A375 (cell line): ENCODE results near the gene KRTCAP3. TPM values are rescaled to one million over a fixed set of nuclear protein-coding genes. Genes with fewer than 3 reads are reported as not detected.

ENCODE experiments used
- small RNA-seq: library from RNA; depleted of rRNA; stranded (forward); fragments of <200 nt; gene quantifications from one replicate; pipeline ENCODE3, GENCODE V24; 2014
- total RNA-seq: library from RNA; depleted of rRNA; stranded (reverse); fragments of >200 nt; shearing (Covaris generic); gene quantifications from 2 replicates; pipeline ENCODE4 v1.2.3, GENCODE V29; 2014; rRNA removed

The KRTCAP3 gene, protein sequence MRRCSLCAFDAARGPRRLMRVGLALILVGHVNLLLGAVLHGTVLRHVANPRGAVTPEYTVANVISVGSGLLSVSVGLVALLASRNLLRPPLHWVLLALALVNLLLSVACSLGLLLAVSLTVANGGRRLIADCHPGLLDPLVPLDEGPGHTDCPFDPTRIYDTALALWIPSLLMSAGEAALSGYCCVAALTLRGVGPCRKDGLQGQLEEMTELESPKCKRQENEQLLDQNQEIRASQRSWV
- total RNA-seq: 0.60 TPM in 1 of 2 replicates, not detected in the other

DNA sequence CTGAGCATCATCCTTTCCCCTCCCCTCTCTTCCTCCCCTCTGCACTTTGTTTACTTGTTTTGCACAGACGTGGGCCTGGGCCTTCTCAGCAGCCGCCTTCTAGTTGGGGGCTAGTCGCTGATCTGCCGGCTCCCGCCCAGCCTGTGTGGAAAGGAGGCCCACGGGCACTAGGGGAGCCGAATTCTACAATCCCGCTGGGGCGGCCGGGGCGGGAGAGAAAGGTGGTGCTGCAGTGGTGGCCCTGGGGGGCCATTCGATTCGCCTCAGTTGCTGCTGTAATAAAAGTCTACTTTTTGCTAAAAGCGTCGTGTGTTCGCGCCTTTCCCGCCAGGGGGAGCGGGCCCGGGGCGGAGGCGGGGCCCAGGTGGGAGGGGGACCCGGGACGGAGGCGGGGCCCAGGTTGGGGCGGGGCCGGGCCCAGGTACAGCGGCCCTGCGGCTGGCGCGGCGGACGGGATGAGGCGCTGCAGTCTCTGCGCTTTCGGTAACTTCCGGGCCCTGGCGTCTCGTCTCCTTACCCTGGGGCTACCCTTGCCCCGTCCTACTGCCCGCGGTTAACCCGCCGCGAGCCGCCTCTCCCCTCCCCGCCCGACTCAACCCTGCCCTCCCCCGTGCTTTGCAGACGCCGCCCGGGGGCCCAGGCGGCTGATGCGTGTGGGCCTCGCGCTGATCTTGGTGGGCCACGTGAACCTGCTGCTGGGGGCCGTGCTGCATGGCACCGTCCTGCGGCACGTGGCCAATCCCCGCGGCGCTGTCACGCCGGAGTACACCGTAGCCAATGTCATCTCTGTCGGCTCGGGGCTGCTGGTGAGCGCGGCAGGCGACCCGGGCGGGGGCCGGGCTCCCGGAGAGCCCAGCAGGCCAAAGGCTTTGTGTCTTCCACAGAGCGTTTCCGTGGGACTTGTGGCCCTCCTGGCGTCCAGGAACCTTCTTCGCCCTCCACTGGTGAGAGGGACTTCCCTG is at the start of gene KRTCAP3:
KRTCAP3 (plus strand) TSS at position 424 of the 962 bp plus-strand sequence; CDS start at position 456, 32 bp downstream.

DNA sequence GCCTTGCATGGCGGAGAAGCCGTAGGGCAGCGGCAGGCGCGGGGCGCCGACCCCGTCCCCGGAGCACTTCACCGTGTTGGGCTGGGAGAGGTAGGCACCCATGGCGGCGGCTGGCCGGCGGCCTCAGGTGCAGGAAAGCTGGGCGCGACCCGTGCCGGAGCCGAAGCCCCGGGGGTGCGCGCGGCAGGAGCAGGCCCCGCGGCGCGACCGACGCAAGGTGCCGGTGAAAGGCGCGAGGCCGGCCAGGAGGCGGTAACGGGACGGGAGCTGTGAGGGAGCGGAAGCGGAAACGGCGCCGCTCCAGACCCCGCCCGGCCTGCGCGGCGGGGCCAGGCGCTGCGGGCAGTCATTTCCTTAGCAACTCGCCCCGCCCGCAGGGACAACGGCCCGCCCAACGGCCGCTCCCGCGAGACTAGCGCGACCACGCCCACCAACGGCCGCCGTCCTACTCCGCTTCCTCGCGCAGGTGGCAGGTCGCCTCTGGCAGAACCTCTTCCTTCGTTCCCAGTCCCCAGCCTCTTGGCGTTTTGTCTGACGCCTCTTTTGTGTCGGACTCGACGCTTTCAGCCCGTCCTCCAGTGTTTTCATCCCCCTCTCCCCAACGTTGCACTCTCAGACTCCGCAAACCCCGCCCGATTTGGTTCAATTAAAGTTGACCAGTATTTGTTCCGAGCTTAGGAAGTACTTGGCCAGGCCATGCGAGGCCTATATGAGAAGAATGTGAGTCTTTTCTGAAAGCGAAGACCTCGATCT is 32.7 kb upstream of the KRTCAP3 start, which contains the start of gene PPM1G:
PPM1G (minus strand) TSS at position 271 of the 753 bp plus-strand sequence; CDS start at position 102, 169 bp downstream.

DNA sequence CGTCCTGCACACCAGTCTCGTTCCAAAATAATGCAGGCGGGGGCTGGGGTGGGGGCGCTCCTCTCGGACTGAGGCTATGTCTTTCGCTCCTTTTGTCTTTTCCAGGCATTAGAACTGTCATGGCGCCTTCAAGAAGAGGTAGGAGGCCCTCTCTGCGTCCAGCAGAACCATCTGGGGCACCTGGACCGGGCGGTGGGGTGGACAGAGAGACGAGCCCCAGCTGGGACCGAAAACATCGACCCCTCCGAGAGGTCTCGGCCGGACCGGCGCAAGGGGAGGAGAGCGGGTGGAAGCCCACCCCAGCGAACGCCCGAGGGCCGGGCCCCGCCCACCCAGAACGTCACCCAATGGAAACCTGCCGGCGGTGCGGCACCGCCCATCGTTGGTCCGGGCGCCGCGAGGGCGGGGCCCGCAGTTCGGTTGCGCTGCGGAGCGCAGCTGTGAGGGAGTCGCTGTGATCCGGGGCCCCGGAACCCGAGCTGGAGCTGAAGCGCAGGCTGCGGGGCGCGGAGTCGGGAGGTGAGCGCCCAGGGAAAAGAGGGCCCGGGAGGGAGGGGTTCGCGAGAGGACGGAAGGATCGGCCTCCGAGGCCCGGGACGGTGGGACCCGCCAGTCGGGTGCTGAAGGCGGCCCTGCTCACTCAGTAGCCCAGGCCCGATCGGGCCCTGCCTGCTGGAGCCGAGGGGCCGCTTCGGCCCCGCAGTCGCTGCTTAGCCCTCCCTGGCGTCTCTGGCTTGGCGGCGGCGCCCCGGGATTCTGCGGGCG is 13.8 kb upstream of the KRTCAP3 start, which contains the start of gene NRBP1:
NRBP1 (plus strand) TSS at position 419 of the 765 bp plus-strand sequence. CDS start 4,643 bp downstream, outside the sequence.

DNA sequence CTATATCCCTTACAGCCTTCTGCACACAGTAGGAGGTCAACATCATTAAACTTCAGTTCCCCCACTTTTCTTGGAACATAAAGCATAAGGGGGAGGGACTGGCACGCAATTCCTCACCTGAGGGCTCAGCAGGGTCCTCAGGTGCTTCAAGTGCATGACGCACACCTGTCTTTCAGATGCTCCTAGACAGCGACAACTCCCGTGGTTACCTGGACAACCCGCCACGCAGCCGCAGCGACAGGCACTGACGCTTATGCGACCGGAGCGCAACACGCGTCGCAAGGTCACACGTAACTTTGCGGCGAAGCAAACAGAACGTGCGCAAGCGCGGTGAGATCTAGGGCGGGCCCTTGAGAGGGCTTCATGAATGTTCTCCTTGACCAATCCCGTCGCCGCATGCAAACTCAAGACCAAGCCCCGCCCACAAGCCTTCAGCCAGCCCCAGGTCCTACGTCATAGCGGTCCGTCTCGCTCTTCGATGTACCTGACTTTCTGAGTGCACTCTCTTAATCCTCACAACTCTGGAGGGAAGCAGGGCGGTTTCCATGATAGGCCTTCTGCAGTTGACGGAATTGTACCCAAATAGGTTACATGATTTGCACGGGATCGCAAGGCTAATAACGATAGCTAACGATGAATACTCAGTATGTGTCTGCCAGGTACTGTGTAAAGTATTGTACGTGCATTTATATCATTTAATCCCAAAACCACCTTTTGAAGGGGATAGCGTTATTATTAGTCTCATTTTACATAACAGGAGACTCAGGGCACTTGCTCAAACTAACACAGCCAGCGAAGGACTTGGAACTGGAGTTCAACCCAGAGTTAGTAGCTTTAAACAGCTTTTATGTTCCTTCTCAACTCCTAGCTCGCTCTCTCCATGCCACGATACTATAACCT is 47.6 kb downstream of the KRTCAP3 start, which contains the start of gene IFT172:
IFT172 (minus strand) TSS at position 246 of the 900 bp plus-strand sequence; CDS start at position 156, 90 bp downstream.

Small RNAs within 50 kb of the gene (small RNA-seq; reads per million reads assigned to genes)
- not detected for gene RNU6-986P

Other genes starting within 250 kb of the KRTCAP3 start
- gene ATRAID, start 230.3 kb upstream of the KRTCAP3 start, total RNA-seq: 107 and 130 TPM in 2 replicates
- 44.8 and 48.4 TPM in 2 replicates for gene SLC5A6, start 230.1 kb upstream of the KRTCAP3 start, total RNA-seq
- gene CAD, start 225.0 kb upstream of the KRTCAP3 start, total RNA-seq: 57.4 and 66.2 TPM in 2 replicates
- gene SLC30A3, start 179.3 kb upstream of the KRTCAP3 start, total RNA-seq: 0.66 and 1.2 TPM in 2 replicates
- gene DNAJC5G, start 166.9 kb upstream of the KRTCAP3 start, total RNA-seq: not detected in 2 replicates
- gene TRIM54, start 160.0 kb upstream of the KRTCAP3 start, total RNA-seq: 0.05 TPM in 1 of 2 replicates, not detected in the other
- 6.6 and 9.2 TPM in 2 replicates for gene UCN, start 133.9 kb upstream of the KRTCAP3 start, total RNA-seq
- gene MPV17, start 119.3 kb upstream of the KRTCAP3 start, total RNA-seq: 89.7 and 100 TPM in 2 replicates
- gene GTF3C2, start 85.6 kb upstream of the KRTCAP3 start, total RNA-seq: 55.7 and 61.9 TPM in 2 replicates
- gene EIF2B4, start 72.0 kb upstream of the KRTCAP3 start, total RNA-seq: 33.2 and 38.4 TPM in 2 replicates
- gene SNX17, start 71.8 kb upstream of the KRTCAP3 start, total RNA-seq: 119 and 144 TPM in 2 replicates
- gene ZNF513, start 61.6 kb upstream of the KRTCAP3 start, total RNA-seq: 22.8 and 24.3 TPM in 2 replicates
- gene PPM1G, start 32.8 kb upstream of the KRTCAP3 start, total RNA-seq: 165 and 169 TPM in 2 replicates
- gene NRBP1, start 13.8 kb upstream of the KRTCAP3 start, total RNA-seq: 67.3 and 72.5 TPM in 2 replicates
- gene IFT172, start 47.4 kb downstream of the KRTCAP3 start, total RNA-seq: 26.5 and 29.8 TPM in 2 replicates
- 3.2 and 3.8 TPM in 2 replicates for gene FNDC4, start 52.8 kb downstream of the KRTCAP3 start, total RNA-seq
- gene GCKR, start 54.5 kb downstream of the KRTCAP3 start, total RNA-seq: not detected in 2 replicates
- gene ZNF512, start 140.7 kb downstream of the KRTCAP3 start, total RNA-seq: 11.7 and 16.8 TPM in 2 replicates
- 1.8 and 3.5 TPM in 2 replicates for gene CCDC121, start 186.6 kb downstream of the KRTCAP3 start, total RNA-seq
- gene GPN1, start 186.7 kb downstream of the KRTCAP3 start, total RNA-seq: 28.0 and 28.1 TPM in 2 replicates
- 20.2 and 21.6 TPM in 2 replicates for gene SUPT7L, start 221.2 kb downstream of the KRTCAP3 start, total RNA-seq
- gene SLC4A1AP, start 221.5 kb downstream of the KRTCAP3 start, total RNA-seq: 33.5 and 36.7 TPM in 2 replicates